ENCODE results near the gene ADRA2B.

- TF ChIP-seq, protein P1, sequence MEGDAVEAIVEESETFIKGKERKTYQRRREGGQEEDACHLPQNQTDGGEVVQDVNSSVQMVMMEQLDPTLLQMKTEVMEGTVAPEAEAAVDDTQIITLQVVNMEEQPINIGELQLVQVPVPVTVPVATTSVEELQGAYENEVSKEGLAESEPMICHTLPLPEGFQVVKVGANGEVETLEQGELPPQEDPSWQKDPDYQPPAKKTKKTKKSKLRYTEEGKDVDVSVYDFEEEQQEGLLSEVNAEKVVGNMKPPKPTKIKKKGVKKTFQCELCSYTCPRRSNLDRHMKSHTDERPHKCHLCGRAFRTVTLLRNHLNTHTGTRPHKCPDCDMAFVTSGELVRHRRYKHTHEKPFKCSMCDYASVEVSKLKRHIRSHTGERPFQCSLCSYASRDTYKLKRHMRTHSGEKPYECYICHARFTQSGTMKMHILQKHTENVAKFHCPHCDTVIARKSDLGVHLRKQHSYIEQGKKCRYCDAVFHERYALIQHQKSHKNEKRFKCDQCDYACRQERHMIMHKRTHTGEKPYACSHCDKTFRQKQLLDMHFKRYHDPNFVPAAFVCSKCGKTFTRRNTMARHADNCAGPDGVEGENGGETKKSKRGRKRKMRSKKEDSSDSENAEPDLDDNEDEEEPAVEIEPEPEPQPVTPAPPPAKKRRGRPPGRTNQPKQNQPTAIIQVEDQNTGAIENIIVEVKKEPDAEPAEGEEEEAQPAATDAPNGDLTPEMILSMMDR (IDR thresholded peaks at IDR 0.05; ENCODE audit: low read depth, low read length): no peak
- no peak for TF ChIP-seq POLR2A (IDR thresholded peaks at IDR 0.05; ENCODE audit: extremely low read depth, insufficient read length)
- no peak for TF ChIP-seq MAX (IDR thresholded peaks at IDR 0.05; ENCODE audit: low read depth, low read length)
- TF ChIP-seq MYC (IDR thresholded peaks at IDR 0.05; ENCODE audit: low read depth, low read length): no peak
These were observed 23.8 kb downstream of the ADRA2B start for GRCh38 chr2:96092573-96092877.
